ENCODE data around the gene TRPM3. TPM values are rescaled to one million over a fixed set of nuclear protein-coding genes. Genes with fewer than 3 reads are reported as not detected.

Gene TRPM3
- total and polyA plus RNA-seq, 2 of the 8 experiments (the other 6 are each of a cell fraction or from before 2014, with no cell fraction given) = 2.4 to 10.9 TPM

DNA sequence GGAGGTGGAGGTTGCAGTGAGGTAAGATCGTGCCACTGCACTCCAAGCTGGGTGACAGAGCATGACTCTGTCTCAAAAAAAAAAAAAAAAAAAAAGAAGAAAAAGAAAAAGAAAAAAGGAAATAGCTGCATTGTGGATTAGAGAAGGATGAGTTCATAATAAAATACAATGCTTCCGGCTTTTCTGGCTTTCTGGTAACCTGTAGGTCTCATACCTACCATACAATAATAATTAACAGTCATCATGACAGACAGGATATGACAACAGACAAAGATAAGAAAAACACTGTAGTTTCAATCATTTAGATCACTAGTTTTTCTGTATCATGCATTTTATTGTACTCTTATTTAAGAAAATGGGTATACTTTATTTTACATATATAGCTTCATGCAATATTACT, 40.7 kb upstream of the TRPM3 start (continued):
- TF ChIP-seq SP1 (IDR thresholded peaks at IDR 0.05; ENCODE audit: low read depth, low read length) (no peak), BCL11A (IDR thresholded peaks at IDR 0.05; ENCODE audit: low read depth in 2 of 2, low read length in 2 of 2) (no peak), RNF2 (IDR thresholded peaks at IDR 0.05; ENCODE audit: borderline replicate concordance, low read depth, low read length, missing control alignments, poor library complexity, severe bottlenecking) (no peak), KDM1A (IDR thresholded peaks at IDR 0.05; ENCODE audit: borderline replicate concordance, low read length) (no peak), FOSL1 (IDR thresholded peaks at IDR 0.05; ENCODE audit: insufficient read depth, low read depth, low read length) (no peak), ASH2L (IDR thresholded peaks at IDR 0.05; ENCODE audit: low read length) (no peak), SRF (IDR thresholded peaks at IDR 0.05; ENCODE audit: low read depth, low read length) (no peak)
- TF ChIP-seq, protein P1, sequence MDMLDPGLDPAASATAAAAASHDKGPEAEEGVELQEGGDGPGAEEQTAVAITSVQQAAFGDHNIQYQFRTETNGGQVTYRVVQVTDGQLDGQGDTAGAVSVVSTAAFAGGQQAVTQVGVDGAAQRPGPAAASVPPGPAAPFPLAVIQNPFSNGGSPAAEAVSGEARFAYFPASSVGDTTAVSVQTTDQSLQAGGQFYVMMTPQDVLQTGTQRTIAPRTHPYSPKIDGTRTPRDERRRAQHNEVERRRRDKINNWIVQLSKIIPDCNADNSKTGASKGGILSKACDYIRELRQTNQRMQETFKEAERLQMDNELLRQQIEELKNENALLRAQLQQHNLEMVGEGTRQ (IDR thresholded peaks at IDR 0.05; ENCODE audit: low read length) = no peak

Measured in H1 (cell line).